HG03457 (cell line): ENCODE measurements around the gene C1orf232.
A peak's percentile ranks its signal among the peaks of the same experiment; 100 is the strongest.

Experiments
- ATAC-seq: cut with Tn5 transposase; IDR thresholded peaks from one replicate; pipeline ENCODE4 v1.9.1; 2021; ENCODE audit warnings: moderate number of reproducible peaks; ENCODE audit not compliant: unreplicated experiment

The C1orf232 gene

GRCh38 chr1:26180010-26180506 lies 11.3 kb upstream of the C1orf232 start:
- ATAC-seq = no peak

GRCh38 chr1:26177182-26177684 lies 8.5 kb upstream of the C1orf232 start, which contains the start of gene CNKSR1:
TSS of gene CNKSR1 (plus strand) at chr1:26177491. CDS start at chr1:26177548, 57 bp downstream.
- ATAC-seq = no peak

- ATAC-seq = no peak
These were observed 6.6 kb upstream of the C1orf232 start for GRCh38 chr1:26175346-26175745.

GRCh38 chr1:26171084-26172072 lies 2.6 kb upstream of the C1orf232 start, which contains the start of gene ZNF593OS:
TSS of gene ZNF593OS (minus strand) at chr1:26171832. CDS start at chr1:26171661, 171 bp downstream.
- no peak for ATAC-seq

GRCh38 chr1:26170472-26170821 lies 1.7 kb upstream of the C1orf232 start:
- ATAC-seq = no peak

- ATAC-seq = peak; percentile 82
These were observed 1.1 kb upstream of the C1orf232 start, which contains the start of gene ZNF593 for GRCh38 chr1:26169669-26170471. TSS of gene ZNF593 (plus strand) at chr1:26169908. CDS start at chr1:26169984, 76 bp downstream.

- ATAC-seq = no peak
These were observed 413 bp upstream of the C1orf232 start for GRCh38 chr1:26169198-26169554.

- no peak for ATAC-seq
These were observed 2.0 kb downstream of the C1orf232 start for GRCh38 chr1:26166719-26167281.

GRCh38 chr1:26164861-26165842 lies 3.6 kb downstream of the C1orf232 start:
- no peak for ATAC-seq

- no peak for ATAC-seq
These were observed 4.5 kb downstream of the C1orf232 start for GRCh38 chr1:26164036-26164860.

- ATAC-seq = no peak
These were observed 5.1 kb downstream of the C1orf232 start for GRCh38 chr1:26163684-26164035.

GRCh38 chr1:26162220-26162709 lies 6.5 kb downstream of the C1orf232 start:
- ATAC-seq = no peak

GRCh38 chr1:26161415-26162219 lies 7.1 kb downstream of the C1orf232 start:
- no peak for ATAC-seq

- no peak for ATAC-seq
These were observed 8.0 kb downstream of the C1orf232 start for GRCh38 chr1:26160527-26161414.

- ATAC-seq = no peak
These were observed 9.1 kb downstream of the C1orf232 start for GRCh38 chr1:26159743-26160039.

GRCh38 chr1:26158908-26159742 lies 9.6 kb downstream of the C1orf232 start, which contains the start of gene FAM110D:
TSS of gene FAM110D (plus strand) at chr1:26159079. CDS start at chr1:26161292, 2,213 bp downstream.
- ATAC-seq = no peak
